NCI-H146 treated with DMSO at 0.1 percent for 48 hours (cell line): Measurements from ENCODE around the gene SLC36A1.

Source experiments
- DNase-seq: peaks from one replicate; lab custom pipeline; 2025; ENCODE audit not compliant: unreplicated experiment; lab: John Stamatoyannopoulos, UW

Gene SLC36A1

DNA sequence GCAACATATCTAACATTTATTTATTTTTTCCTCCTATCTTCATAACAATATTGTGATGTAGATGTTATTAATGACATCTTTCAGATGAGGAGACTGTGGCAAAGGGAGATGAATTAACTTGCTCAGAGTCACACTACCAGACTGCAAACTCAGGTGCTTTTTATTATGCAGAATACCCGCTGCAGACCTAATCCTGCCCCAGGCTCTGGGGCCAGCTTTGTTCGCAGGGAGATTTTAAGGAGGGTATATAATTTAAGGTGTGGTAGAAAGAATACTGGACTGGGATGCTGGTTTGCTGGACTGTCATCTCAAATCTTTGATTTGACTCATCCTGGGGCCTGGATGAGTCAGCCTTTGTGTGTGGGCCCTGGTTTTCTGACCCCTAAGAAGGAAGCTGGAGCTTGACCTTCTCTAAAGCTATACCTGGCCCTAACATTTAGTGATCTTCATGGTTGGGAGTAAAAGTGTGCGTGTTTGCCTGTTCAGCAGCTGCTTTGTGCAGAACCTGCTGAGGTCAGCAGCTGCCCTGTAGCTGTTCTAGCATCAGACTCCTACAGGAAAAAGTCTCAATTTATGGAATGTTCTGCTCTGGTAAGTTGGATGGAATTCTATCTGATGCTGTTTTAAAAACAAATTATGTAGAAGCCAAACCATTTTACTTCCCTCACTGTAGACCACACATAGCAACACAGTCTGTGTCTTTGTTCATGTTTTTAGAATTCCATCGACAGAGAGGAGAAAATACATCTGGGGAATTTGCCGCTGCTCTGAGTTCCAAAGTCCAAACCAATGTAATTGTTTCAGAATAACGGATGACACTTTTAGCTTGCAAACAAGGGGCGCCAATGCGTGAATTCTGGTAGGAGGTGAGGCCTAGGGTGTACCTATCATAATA, 4.5 kb downstream of the SLC36A1 start:
- DNase-seq: no peak

- DNase-seq: no peak
Observed at GRCh38 chr5:151454166-151454565, 6.8 kb downstream of the SLC36A1 start.

GRCh38 chr5:151454889-151455288, 7.5 kb downstream of the SLC36A1 start:
- no peak for DNase-seq

DNA sequence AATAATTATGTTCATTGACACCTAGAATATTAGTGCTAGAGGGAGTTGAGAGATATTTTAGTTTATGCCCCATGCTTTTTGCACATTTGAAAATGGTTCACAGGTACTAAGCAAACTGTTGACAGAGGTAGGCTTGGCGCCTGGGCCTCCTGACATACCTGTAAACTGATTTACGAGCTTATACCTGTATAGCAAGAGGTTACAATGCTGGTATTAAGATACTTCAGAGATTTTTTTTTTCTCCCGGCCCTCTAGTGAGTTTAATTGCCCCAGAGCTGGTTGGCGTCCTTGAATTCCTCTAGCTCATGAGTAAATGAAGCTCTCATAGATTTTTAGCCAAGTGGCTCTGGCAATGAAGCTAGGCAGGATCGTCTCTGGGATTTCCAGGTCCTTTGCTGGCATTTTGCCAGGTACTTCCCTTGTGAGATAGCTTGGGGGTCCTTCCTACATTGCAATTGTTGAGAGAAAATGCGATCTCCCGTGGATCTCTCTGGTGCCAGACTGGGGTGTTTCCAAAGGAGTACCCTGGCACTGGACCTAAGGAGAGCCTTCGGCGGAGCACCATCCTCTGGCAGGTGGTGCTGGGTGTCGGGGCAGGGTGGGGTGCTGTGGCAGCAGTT, 9.0 kb downstream of the SLC36A1 start:
- no peak for DNase-seq

DNA sequence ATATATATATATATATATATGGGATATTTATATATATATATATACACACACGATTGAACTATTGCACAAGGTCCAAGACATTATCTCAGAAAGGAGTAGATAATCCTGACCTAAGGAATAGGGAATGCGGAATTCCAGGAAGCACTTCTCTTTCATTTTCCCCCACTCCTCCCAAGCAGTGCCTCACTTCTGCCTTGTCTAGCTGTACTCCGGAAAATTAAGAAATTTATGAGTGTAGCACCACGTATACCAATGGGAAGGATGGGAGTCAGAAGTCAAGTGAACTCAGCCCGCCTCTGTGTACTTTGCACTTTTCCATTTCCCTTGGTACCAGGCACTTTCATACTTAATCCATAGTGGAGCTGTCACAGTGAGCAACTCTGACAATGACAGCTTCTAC, 10.9 kb downstream of the SLC36A1 start:
- DNase-seq: no peak

DNA sequence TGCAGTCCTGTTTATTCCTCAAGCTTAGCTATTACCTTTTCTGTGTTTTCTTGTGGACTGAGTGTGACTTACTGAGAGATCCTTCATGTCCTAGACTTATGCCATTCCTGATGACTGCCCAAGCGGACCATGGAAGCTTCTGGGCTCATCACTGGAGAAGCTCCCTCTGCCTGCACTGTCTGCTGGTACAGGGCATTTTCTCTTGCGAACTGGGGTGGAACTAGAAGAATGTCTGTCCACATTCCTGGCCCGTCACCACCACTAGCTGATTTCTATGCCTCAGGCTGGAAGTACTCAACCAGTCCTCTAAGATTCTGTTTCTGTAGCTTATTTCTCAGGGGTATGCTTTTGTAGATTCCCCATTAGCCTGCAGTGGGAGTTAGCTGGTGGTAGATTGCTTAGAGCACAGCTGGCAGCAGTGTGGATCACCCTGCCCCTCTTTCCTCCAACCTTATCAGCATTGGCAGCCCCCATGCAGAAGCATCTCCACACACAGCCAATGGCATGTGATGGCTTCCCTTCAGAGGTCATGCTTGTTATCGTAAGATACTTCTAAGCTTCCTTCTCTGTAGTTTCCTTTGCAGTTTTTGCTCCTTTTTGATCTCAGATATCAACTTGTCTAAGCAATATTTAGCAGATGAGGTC, 12.4 kb downstream of the SLC36A1 start:
- no peak for DNase-seq

- DNase-seq: no peak
Observed at GRCh38 chr5:151461312-151461711, 13.9 kb downstream of the SLC36A1 start.

DNA sequence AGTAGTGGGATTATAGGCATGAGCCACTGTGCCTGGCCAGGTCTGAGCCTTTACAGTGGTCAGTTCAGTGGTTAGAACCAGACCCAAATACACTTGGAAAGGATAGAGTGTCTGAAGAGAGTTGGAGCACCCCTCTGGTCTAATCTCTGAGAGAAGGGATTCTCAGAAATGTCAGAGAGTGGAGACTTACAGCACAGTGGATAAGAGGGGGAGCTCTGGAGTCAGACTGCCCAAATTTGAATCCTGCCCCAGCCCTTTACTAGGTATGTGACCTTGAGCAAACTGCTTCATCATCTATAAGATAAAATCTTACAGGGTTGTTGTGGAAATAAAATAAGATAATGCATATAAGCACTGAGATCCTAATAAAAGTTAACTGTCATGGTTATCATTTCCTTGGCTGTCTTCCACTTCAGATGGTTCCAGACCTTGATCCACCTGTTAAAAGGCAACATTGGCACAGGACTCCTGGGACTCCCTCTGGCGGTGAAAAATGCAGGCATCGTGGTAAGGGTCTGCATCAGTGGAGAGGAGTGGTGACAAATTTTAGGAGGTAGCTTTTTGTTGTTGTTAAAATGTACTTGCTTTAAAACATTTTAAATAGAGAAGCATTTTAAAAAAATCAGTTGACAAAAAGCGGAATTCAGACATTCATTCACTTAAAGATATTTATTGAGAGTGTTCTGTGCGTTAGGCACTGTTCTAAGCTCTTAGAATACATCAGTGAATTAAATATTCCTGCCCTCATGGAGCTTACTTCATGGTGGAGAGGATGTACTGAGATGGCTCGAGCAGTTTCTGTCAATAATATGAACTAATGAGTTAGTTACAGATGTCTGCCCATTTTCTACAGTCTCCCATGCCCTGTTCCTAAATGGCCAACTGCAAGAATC, 16.0 kb downstream of the SLC36A1 start:
- no peak for DNase-seq

DNA sequence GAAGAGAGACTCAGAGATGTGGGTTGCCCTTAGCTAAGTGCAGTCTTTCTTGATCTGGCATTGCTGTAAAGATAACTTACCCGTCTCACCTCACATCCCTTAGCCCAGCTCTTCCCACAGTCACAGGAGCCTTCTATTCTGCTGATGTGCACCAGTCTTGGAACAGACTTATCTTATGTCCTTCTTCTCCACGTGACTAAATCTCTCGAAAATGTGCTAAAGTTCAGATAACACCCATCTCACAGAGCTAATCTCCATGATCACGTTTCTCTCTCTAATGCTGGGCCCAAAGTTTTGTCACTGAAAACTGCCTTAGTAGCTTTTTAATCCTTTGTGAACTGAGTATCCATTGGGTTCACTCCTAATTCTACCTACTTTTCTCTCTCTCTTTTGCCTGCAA, 16.7 kb downstream of the SLC36A1 start:
- no peak for DNase-seq

- no peak for DNase-seq
Observed at GRCh38 chr5:151465476-151465875, 18.1 kb downstream of the SLC36A1 start.

DNA sequence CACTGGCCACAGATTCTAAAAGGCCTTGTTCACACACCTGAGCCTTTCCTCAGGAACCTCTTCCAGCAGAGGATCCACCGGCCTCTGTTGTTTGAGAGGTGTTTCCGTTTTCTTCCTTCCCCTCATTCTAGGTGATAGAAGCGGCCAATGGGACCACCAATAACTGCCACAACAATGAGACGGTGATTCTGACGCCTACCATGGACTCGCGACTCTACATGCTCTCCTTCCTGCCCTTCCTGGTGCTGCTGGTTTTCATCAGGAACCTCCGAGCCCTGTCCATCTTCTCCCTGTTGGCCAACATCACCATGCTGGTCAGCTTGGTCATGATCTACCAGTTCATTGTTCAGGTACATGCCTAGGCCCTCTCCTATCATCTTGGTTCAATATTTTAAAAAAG, 20.2 kb downstream of the SLC36A1 start:
- no peak for DNase-seq

DNA sequence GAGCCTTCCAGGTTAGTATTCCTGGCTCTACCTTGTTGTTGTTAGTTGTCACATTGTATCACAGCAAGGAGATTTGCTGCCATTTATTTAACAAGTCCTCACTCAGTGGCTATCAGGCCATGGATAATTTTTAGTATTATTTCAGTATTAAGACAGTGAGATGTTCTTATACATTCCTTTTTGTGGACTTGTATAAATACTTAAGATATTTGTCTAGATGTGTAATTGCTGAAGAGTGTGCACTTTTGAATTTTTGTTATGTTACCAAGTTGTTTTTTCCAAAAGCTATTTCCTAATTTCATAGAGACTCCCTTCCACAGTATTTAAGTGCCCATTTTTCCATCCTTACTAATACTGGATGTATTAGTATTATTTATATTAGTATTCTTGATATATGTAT, 22.0 kb downstream of the SLC36A1 start:
- no peak for DNase-seq

- peak; percentile 79 for DNase-seq
Observed at GRCh38 chr5:151469992-151470391, 22.6 kb downstream of the SLC36A1 start.

- no peak for DNase-seq
Observed at GRCh38 chr5:151470439-151470838, 23.0 kb downstream of the SLC36A1 start.

DNA sequence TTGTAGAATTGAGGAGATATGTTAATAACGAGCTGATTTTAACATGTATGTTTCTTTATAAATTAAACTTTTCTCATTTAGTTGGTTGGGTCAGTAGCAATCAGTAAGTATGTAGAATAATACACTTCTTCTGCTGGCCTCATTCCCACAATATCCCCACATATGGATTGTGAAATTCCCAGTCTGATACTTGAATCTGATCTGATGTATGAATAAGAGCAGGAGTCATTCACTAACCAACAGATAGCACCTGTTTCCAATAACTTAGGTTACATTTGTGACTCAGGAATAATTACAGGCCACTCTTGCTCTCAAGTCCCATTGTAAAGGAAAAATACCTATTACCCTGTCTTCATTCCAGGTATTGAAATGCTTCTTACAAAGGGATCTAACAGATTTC, 23.9 kb downstream of the SLC36A1 start:
- DNase-seq: peak; percentile 13

GRCh38 chr5:151474799-151475198, 27.4 kb downstream of the SLC36A1 start:
- no peak for DNase-seq

GRCh38 chr5:151475388-151475787, 28.0 kb downstream of the SLC36A1 start:
- no peak for DNase-seq

GRCh38 chr5:151476016-151476415, 28.6 kb downstream of the SLC36A1 start:
- DNase-seq: no peak

DNA sequence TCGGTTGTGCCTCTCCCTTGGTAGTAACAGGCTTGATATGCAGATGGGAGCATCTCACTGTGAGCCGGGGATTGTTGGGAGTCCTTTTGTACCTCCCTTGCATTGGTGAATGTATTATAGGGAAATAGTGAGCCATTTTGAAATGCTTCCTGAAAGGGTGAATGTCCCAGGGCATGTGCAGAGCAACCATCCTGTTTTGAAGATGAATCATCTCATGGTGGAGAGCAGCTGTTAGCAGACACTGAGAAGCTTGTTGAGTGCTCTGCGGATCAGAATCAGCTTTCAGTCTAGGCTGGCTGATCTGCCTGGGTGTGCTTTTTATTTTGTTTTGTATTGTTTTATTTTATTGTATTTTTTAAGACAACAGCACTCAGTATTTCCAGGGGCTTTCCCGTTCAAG, 29.7 kb downstream of the SLC36A1 start:
- DNase-seq: no peak

DNA sequence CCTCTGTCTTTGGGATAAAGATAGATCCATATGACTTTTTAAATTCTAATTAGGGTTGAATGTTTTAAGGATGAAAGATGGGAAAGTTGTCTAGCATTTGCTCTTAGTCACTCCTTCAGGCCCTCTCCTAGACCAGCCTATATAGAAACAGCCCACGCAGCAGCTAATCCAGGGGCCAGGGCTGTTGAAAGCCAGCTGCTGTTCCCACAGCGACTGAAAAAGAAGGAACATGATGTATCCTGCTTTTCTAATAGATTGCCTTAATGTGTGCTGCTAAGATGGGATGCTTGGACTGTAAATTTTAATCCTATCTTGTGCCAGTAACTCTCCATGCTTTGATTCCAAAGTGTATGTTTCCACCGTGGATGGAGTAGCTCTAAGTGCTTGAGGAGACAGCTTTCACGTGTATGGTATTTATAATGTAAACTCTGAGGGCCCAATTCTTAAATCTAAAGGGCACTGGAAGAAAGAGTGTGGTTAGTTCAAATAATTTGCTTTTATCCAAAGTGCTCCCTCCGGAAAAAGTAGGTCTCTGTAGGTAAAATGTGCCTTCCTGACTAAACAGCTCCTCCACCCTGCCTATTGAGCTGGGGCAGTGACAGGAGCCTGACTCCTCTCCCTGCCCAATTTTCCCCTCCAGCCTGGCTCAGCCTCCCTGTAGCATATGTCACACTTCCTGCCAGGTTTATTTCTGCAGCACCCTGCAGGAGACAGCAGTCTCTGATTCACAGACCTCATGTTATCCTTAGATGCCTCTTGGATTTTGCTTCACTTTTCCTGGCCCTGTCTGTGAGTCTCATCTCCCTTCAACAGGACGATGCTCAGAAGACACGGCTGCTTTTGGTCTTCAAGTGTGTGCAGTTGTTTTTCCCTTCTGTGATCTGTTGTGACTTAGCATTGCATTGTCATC, 33.2 kb downstream of the SLC36A1 start:
- DNase-seq: no peak
